IPS-18c (cell line): ENCODE measurements around the gene VPS37C.
"Not testable (repeated sequence)": the region's sequence is repeated elsewhere in the genome, so short reads cannot be mapped to it uniquely, and the experiment has no call there.

Experiments
- H3K4me3 ChIP-seq: 2 replicates; pipeline ENCODE4 v1.7.0; 2013; ENCODE audit warnings: low read depth, mild to moderate bottlenecking, low read length, moderate library complexity; ENCODE audit not compliant: insufficient read depth
- H3K9me3 ChIP-seq: one replicate; pipeline ENCODE4 v1.6.1; 2013; ENCODE audit warnings: mild to moderate bottlenecking, low read length, moderate library complexity; ENCODE audit not compliant: control insufficient read depth, insufficient read depth

Gene VPS37C

GRCh38 chr11:61102667-61103571 lies 58.3 kb downstream of the VPS37C start:
- H3K9me3 ChIP-seq, result no peaks in the 10 kb centered on the region
- H3K4me3 ChIP-seq, result no peak overlapping the region

- no peak overlapping the region for H3K4me3 ChIP-seq
Observed at GRCh38 chr11:61098778-61099177, 62.4 kb downstream of the VPS37C start.

GRCh38 chr11:61098261-61098660 lies 63.0 kb downstream of the VPS37C start:
- not testable (repeated sequence) for H3K9me3 ChIP-seq, H3K4me3 ChIP-seq

More at GRCh38 chr11:61098778-61099177, 62.4 kb downstream of the VPS37C start:
- H3K9me3 ChIP-seq, result no peaks in the 10 kb centered on the region

- Histone ChIP-seq H3K4me3 (no peak overlapping the region), H3K9me3 (no peaks in the 10 kb centered on the region)
Observed at GRCh38 chr11:61095021-61095420, 66.2 kb downstream of the VPS37C start.

- H3K4me3 ChIP-seq, H3K9me3 ChIP-seq: not testable (repeated sequence)
Observed at GRCh38 chr11:61094167-61094566, 67.1 kb downstream of the VPS37C start.

GRCh38 chr11:61092908-61093763 lies 68.1 kb downstream of the VPS37C start:
- H3K9me3 ChIP-seq, result no peaks in the 10 kb centered on the region
- no peak overlapping the region for H3K4me3 ChIP-seq

- H3K9me3 ChIP-seq, result no peaks in the 10 kb centered on the region
- no peak overlapping the region for H3K4me3 ChIP-seq
Observed at GRCh38 chr11:61092280-61092766, 68.9 kb downstream of the VPS37C start.

- Histone ChIP-seq H3K4me3 (no peak overlapping the region), H3K9me3 (no peaks in the 10 kb centered on the region)
Observed at GRCh38 chr11:61091373-61092279, 69.6 kb downstream of the VPS37C start.

- Histone ChIP-seq H3K4me3 (no peak overlapping the region), H3K9me3 (no peaks in the 10 kb centered on the region)
Observed at GRCh38 chr11:61090982-61091372, 70.2 kb downstream of the VPS37C start.

- Histone ChIP-seq H3K9me3 (no peaks in the 10 kb centered on the region), H3K4me3 (no peak overlapping the region)
Observed at GRCh38 chr11:61090521-61090920, 70.7 kb downstream of the VPS37C start.

- no peaks in the 10 kb centered on the region for H3K9me3 ChIP-seq
- no peak overlapping the region for H3K4me3 ChIP-seq
Observed at GRCh38 chr11:61089806-61090491, 71.3 kb downstream of the VPS37C start.

GRCh38 chr11:61087426-61088119 lies 73.7 kb downstream of the VPS37C start:
- H3K9me3 ChIP-seq, result no peaks in the 10 kb centered on the region
- H3K4me3 ChIP-seq, result no peak overlapping the region

- Histone ChIP-seq H3K9me3 (no peaks in the 10 kb centered on the region), H3K4me3 (no peak overlapping the region)
Observed at GRCh38 chr11:61083601-61084147, 77.6 kb downstream of the VPS37C start.

GRCh38 chr11:61082931-61083531 lies 78.2 kb downstream of the VPS37C start:
- H3K9me3 ChIP-seq, result no peaks in the 10 kb centered on the region

GRCh38 chr11:61082062-61082870 lies 79.0 kb downstream of the VPS37C start:
- no peaks in the 10 kb centered on the region for H3K9me3 ChIP-seq

More at GRCh38 chr11:61082931-61083531, 78.2 kb downstream of the VPS37C start:
- H3K4me3 ChIP-seq, result no peak overlapping the region

More at GRCh38 chr11:61082062-61082870, 79.0 kb downstream of the VPS37C start:
- H3K4me3 ChIP-seq, result no peak overlapping the region
